SK-N-SH (cell line): Measurements from ENCODE around the gene NOL6. TPM values are rescaled to one million over a fixed set of nuclear protein-coding genes. Genes with fewer than 3 reads are reported as not detected.

ENCODE experiments used
- CTCF ChIA-PET: fragments of 300-600, 350-600 bp; formaldehyde crosslinking; extraction: SDS; loops from one replicate; lab custom pipeline; 2021; lab: Yijun Ruan, JAX
- POLR2A ChIA-PET: fragments of 350-600 bp; sonication (Branson Sonifier 250); formaldehyde crosslinking; extraction: SDS; loops from one replicate; lab custom pipeline; 2020; ENCODE audit warnings: antibody characterized with exemption, inconsistent platforms; lab: Yijun Ruan, JAX
- DNase-seq: peaks from one replicate; pipeline ENCODE4 v3.0.0; 2012
- H2AFZ ChIP-seq: fragments of 200-600 bp; sonication (generic); 2 replicates; pipeline ENCODE4 v1.8.1; 2016; ENCODE audit warnings: antibody characterized with exemption, mild to moderate bottlenecking, low read depth
- H3F3A ChIP-seq: fragments of 200-600 bp; sonication (generic); replicated peaks from 2 replicates; pipeline ENCODE3; 2016; ENCODE audit warnings: antibody characterized with exemption, mild to moderate bottlenecking; ENCODE audit not compliant: insufficient read depth
- H3K27ac ChIP-seq, 2 experiments: fragments of 200-500 bp in 1 of 2; fragments of 200-600 bp in 1 of 2; sonication (Bioruptor generic) in 1 of 2; sonication (generic), shearing (Covaris generic) in 1 of 2; 2 replicates each; pipeline versions ENCODE4 v1.5.1 to v1.6.1; 2014 to 2016; ENCODE audit warnings: low read depth in 2 of 2, inconsistent platforms in 1 of 2, low read length in 1 of 2, mild to moderate bottlenecking in 1 of 2, mixed read lengths in 1 of 2
- H3K27me3 ChIP-seq: fragments of 200-600 bp; sonication (generic), shearing (Covaris generic); 2 replicates; pipeline ENCODE4 v1.6.1; 2016; ENCODE audit warnings: mixed run types; ENCODE audit not compliant: insufficient read depth
- H3K36me3 ChIP-seq, 2 experiments: fragments of 200-500 bp in 1 of 2; fragments of 200-600 bp in 1 of 2; sonication (Bioruptor generic) in 1 of 2; sonication (generic) in 1 of 2; replicated peaks in 1 of 2; 2 replicates each; pipeline versions ENCODE3 to v1.5.1; 2014 to 2016; ENCODE audit warnings: low read length in 1 of 2, mild to moderate bottlenecking in 1 of 2; ENCODE audit not compliant: insufficient read depth in 2 of 2, control insufficient read depth in 1 of 2
- H3K4me1 ChIP-seq, 2 experiments: fragments of 200-500 bp in 1 of 2; fragments of 200-600 bp in 1 of 2; sonication (Bioruptor generic) in 1 of 2; sonication (generic), shearing (Covaris generic) in 1 of 2; 2 replicates each; pipeline versions ENCODE4 v1.5.1 to v1.6.1; 2014 to 2016; ENCODE audit warnings: low read depth in 1 of 2, low read length in 1 of 2, mixed run types in 1 of 2; ENCODE audit not compliant: insufficient read depth in 2 of 2, control insufficient read depth in 1 of 2
- H3K4me2 ChIP-seq: fragments of 200-600 bp; sonication (generic), shearing (Covaris generic); 2 replicates; pipeline ENCODE4 v1.6.1; 2017; ENCODE audit warnings: mixed run types
- H3K4me3 ChIP-seq, 2 experiments: fragments of 200-500 bp in 1 of 2; fragments of 200-600 bp in 1 of 2; sonication (Bioruptor generic) in 1 of 2; sonication (generic), shearing (Covaris generic) in 1 of 2; 2 replicates each; pipeline versions ENCODE4 v1.5.1 to v1.8.1; 2014 to 2016; ENCODE audit warnings: low read depth in 2 of 2, inconsistent platforms in 1 of 2, low read length in 1 of 2, mild to moderate bottlenecking in 1 of 2, mixed read lengths in 1 of 2, moderate library complexity in 1 of 2
- H3K79me2 ChIP-seq: fragments of 200-600 bp; sonication (generic); 2 replicates; pipeline ENCODE4 v1.8.1; 2017; ENCODE audit warnings: mild to moderate bottlenecking; ENCODE audit not compliant: insufficient read depth
- H3K9ac ChIP-seq: fragments of 200-600 bp; sonication (generic); 2 replicates; pipeline ENCODE4 v1.6.1; 2017; ENCODE audit warnings: mixed run types
- H3K9me2 ChIP-seq: fragments of 200-600 bp; sonication (generic); 2 replicates; pipeline ENCODE4 v1.6.1; 2017; ENCODE audit warnings: mixed run types
- H3K9me3 ChIP-seq: fragments of 200-600 bp; sonication (generic); 2 replicates; pipeline ENCODE4 v1.6.1; 2017; ENCODE audit warnings: mixed run types, mild to moderate bottlenecking, moderate library complexity
- H4K20me1 ChIP-seq: fragments of 200-600 bp; sonication (generic); 2 replicates; pipeline ENCODE4 v1.6.1; 2017; ENCODE audit warnings: mild to moderate bottlenecking, mixed run types; ENCODE audit not compliant: insufficient read depth
- EP300 ChIP-seq, 2 experiments: IDR thresholded peaks; 2 replicates each; pipeline versions ENCODE4 v1.4.0 to v1.6.1; 2012; ENCODE audit warnings: borderline replicate concordance in 1 of 2, low read depth in 1 of 2, low read length in 1 of 2
- EZH2phosphoT487 ChIP-seq: fragments of 200-600 bp; sonication (generic); IDR thresholded peaks from 2 replicates; pipeline ENCODE4 v1.6.1; 2017; ENCODE audit warnings: low read depth, mixed run types, mild to moderate bottlenecking, antibody characterized with exemption, moderate library complexity, borderline replicate concordance
- FOSL2 ChIP-seq: IDR thresholded peaks from 2 replicates; pipeline ENCODE4 v1.4.0; 2012; ENCODE audit warnings: low read depth, mild to moderate bottlenecking, moderate library complexity, borderline replicate concordance
- GABPA ChIP-seq: IDR thresholded peaks from 2 replicates; pipeline ENCODE4 v1.4.0; 2012; ENCODE audit warnings: low read depth, mild to moderate bottlenecking
- JUND ChIP-seq: IDR thresholded peaks from 2 replicates; pipeline ENCODE4 v1.4.0; 2012
- PBX3 ChIP-seq: IDR thresholded peaks from 2 replicates; pipeline ENCODE4; 2012
- POLR2AphosphoS5 ChIP-seq: IDR thresholded peaks from 2 replicates; pipeline ENCODE4 v1.6.1; 2012; ENCODE audit warnings: low read depth, low read length
- RAD21 ChIP-seq: IDR thresholded peaks from 2 replicates; pipeline ENCODE4 v1.6.1; 2012; ENCODE audit warnings: mild to moderate bottlenecking, low read length
- RFX5 ChIP-seq: IDR thresholded peaks from 2 replicates; pipeline ENCODE4 v1.6.1; 2012; ENCODE audit warnings: mild to moderate bottlenecking, improper control_type of control experiment, low read length
- SIN3A ChIP-seq: IDR thresholded peaks from 2 replicates; pipeline ENCODE4 v1.6.1; 2012; ENCODE audit warnings: low read depth, mild to moderate bottlenecking, low read length, moderate library complexity, borderline replicate concordance
- SMC3 ChIP-seq: IDR thresholded peaks from 2 replicates; pipeline ENCODE4 v1.6.1; 2012; ENCODE audit warnings: low read depth, low read length, improper control_type of control experiment
- TAF1 ChIP-seq: IDR thresholded peaks from 2 replicates; pipeline ENCODE4 v1.6.1; 2012; ENCODE audit warnings: low read depth, mild to moderate bottlenecking, low read length, moderate library complexity, borderline replicate concordance
- TEAD4 ChIP-seq: IDR thresholded peaks from 2 replicates; pipeline ENCODE4 v1.4.0; 2012; ENCODE audit warnings: mild to moderate bottlenecking, borderline replicate concordance; ENCODE audit not compliant: insufficient read depth
- YY1 ChIP-seq: IDR thresholded peaks from 2 replicates; pipeline ENCODE4 v1.4.0; 2012; ENCODE audit warnings: low read depth, mild to moderate bottlenecking
- WGBS: methylation state at CpG from one replicate; pipeline ENCODE4 v1.1.6; 2017; ENCODE audit warnings: low lambda C conversion rate; 5-methylcytosine and 5-hydroxymethylcytosine counted together
- polyA plus RNA-seq, 3 experiments: library from polyadenylated mRNA; depleted of rRNA; stranded (reverse); fragments of >200 nt; gene quantifications; 2 replicates each; pipeline ENCODE4 v1.2.3, GENCODE V29; 2012
- TF ChIP-seq, protein P1 (sequence below): fragments of 150-350 bp; IDR thresholded peaks from 2 replicates; pipeline ENCODE4 v1.6.1; 2017; ENCODE audit warnings: antibody characterized with exemption, low read length, low read depth, borderline replicate concordance
- TF ChIP-seq, protein P2 (sequence below): IDR thresholded peaks from 2 replicates; pipeline ENCODE4 v1.4.0; 2012; ENCODE audit warnings: low read depth
- TF ChIP-seq, protein P3 (sequence below): IDR thresholded peaks from 2 replicates; pipeline ENCODE4 v1.6.1; 2012; ENCODE audit warnings: mild to moderate bottlenecking, low read depth, low read length, moderate library complexity

Gene NOL6
- polyA plus RNA-seq, 1 of the 3 experiments (the other 2 are of a cell fraction), result 52.2 TPM

DNA sequence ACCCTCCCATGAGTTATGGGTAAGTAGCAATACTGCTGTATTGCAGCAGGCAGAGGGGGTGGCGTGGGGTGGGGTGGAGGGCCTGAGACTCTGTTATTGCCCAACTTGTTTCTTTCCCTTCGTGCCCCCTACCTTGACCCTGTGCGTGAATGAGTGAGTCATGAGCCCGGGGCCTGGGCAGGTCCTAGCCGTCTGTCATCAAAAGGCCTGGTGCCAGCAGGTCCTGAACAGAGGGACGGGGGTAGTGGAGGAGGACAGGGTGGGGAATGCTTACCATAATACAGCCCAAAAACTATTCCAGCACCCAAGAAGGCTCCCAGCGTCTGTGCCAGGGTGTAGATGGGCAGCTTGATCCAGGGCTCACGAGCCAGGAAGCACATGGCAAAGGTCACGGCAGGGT lies 30.7 kb downstream of the NOL6 start (continued):
- TF ChIP-seq SMC3, result no peak
- TF ChIP-seq JUND, result no peak

- Histone ChIP-seq H3K79me2 (no peaks in the 10 kb centered on the region), H4K20me1 (no peaks in the 10 kb centered on the region), H3K4me1 (peaks cover 0 to 9% of the 10 kb centered on the region in 2 experiments; a peak in 1 of 4 replicates), H3K27me3 (no peaks in the 10 kb centered on the region; the same call in 1 of the 2 replicates), H3K27ac (no peak overlapping the region), H3K9me2 (no peaks in the 10 kb centered on the region), H3K4me2 (no peak overlapping the region), H3K9me3 (no peaks in the 10 kb centered on the region), H2AFZ (no peak overlapping the region), H3K4me3 (no peak overlapping the region), H3K9ac (no peak overlapping the region), H3K36me3 (no peaks in the 10 kb centered on the region)
- 94% methylated on average over 13 of the region's 15 CpGs for WGBS
- CTCF ChIA-PET, result interaction anchor here (0.8 to 2.3 kb wide), 3 partner anchors 26 to 67 kb away, joined by 3 to 9 read pairs (median 3); no protein-coding TSS in a partner anchor
- POLR2A ChIA-PET, result no interaction called here
- no peak for TF ChIP-seq GABPA
- no peak for TF ChIP-seq PBX3
- TF ChIP-seq, protein P1, sequence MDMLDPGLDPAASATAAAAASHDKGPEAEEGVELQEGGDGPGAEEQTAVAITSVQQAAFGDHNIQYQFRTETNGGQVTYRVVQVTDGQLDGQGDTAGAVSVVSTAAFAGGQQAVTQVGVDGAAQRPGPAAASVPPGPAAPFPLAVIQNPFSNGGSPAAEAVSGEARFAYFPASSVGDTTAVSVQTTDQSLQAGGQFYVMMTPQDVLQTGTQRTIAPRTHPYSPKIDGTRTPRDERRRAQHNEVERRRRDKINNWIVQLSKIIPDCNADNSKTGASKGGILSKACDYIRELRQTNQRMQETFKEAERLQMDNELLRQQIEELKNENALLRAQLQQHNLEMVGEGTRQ, result no peak
- TF ChIP-seq, protein P2, sequence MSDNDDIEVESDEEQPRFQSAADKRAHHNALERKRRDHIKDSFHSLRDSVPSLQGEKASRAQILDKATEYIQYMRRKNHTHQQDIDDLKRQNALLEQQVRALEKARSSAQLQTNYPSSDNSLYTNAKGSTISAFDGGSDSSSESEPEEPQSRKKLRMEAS, result no peak
- TF ChIP-seq RFX5, result no peak
- no peak for TF ChIP-seq SMC3
- TF ChIP-seq TAF1, result no peak
- no peak for TF ChIP-seq YY1
- no peak for TF ChIP-seq POLR2AphosphoS5
- no peak for TF ChIP-seq TEAD4
- no peak for TF ChIP-seq FOSL2
- TF ChIP-seq SIN3A, result no peak
- no peak for TF ChIP-seq EP300 (IDR thresholded peaks at IDR 0.05; ENCODE audit: borderline replicate concordance in 1 of 2, low read depth in 1 of 2, low read length in 1 of 2)
- TF ChIP-seq EZH2phosphoT487, result no peak
- no peak for TF ChIP-seq RAD21
- TF ChIP-seq, protein P3, sequence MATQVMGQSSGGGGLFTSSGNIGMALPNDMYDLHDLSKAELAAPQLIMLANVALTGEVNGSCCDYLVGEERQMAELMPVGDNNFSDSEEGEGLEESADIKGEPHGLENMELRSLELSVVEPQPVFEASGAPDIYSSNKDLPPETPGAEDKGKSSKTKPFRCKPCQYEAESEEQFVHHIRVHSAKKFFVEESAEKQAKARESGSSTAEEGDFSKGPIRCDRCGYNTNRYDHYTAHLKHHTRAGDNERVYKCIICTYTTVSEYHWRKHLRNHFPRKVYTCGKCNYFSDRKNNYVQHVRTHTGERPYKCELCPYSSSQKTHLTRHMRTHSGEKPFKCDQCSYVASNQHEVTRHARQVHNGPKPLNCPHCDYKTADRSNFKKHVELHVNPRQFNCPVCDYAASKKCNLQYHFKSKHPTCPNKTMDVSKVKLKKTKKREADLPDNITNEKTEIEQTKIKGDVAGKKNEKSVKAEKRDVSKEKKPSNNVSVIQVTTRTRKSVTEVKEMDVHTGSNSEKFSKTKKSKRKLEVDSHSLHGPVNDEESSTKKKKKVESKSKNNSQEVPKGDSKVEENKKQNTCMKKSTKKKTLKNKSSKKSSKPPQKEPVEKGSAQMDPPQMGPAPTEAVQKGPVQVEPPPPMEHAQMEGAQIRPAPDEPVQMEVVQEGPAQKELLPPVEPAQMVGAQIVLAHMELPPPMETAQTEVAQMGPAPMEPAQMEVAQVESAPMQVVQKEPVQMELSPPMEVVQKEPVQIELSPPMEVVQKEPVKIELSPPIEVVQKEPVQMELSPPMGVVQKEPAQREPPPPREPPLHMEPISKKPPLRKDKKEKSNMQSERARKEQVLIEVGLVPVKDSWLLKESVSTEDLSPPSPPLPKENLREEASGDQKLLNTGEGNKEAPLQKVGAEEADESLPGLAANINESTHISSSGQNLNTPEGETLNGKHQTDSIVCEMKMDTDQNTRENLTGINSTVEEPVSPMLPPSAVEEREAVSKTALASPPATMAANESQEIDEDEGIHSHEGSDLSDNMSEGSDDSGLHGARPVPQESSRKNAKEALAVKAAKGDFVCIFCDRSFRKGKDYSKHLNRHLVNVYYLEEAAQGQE, result no peak
- TF ChIP-seq, all 33 proteins: peak for 0
- DNase-seq, result no peak
- no peaks in the 10 kb centered on the region for H3F3A ChIP-seq
Measured at GRCh38 chr9:33442125-33442524, 31.6 kb downstream of the NOL6 start.
